Stimulated activated effector memory CD8-positive, alpha-beta T cell treated with anti-CD3 and anti-CD28 coated beads, Interleukin-12 subunit alpha, Interleukin-12 subunit beta, amount 100 ng/mL, for 72 hours (primary cell): ENCODE results near the gene SORBS2.
"Not testable (repeated sequence)": the region's sequence is repeated elsewhere in the genome, so short reads cannot be mapped to it uniquely, and the experiment has no call there.

ENCODE experiments used
- ATAC-seq: fragments of 150-1000 bp; cut with Tn5 transposase; 2 replicates; pipeline ENCODE4 v1.10.0; 2021
- DNase-seq, 2 donors: peaks; one replicate each; pipeline ENCODE4 v3.0.0; 2021 to 2022; ENCODE audit warnings: low spot score in 2 of 2
- H3K27ac Mint-ChIP-seq: one replicate; pipeline ENCODE4 v1.8.0; 2022; ENCODE audit warnings: mild to moderate bottlenecking, mixed read lengths
- H3K36me3 Mint-ChIP-seq: one replicate; pipeline ENCODE4 v1.8.0; 2022; ENCODE audit warnings: mild to moderate bottlenecking, mixed read lengths
- H3K4me1 Mint-ChIP-seq: one replicate; pipeline ENCODE4 v1.8.0; 2022; ENCODE audit warnings: mixed read lengths
- H3K4me3 Mint-ChIP-seq: one replicate; pipeline ENCODE4 v1.8.0; 2022; ENCODE audit warnings: mild to moderate bottlenecking, mixed read lengths
- H3K9me3 Mint-ChIP-seq: one replicate; pipeline ENCODE4 v1.8.0; 2022; ENCODE audit warnings: mixed read lengths

The SORBS2 gene

DNA sequence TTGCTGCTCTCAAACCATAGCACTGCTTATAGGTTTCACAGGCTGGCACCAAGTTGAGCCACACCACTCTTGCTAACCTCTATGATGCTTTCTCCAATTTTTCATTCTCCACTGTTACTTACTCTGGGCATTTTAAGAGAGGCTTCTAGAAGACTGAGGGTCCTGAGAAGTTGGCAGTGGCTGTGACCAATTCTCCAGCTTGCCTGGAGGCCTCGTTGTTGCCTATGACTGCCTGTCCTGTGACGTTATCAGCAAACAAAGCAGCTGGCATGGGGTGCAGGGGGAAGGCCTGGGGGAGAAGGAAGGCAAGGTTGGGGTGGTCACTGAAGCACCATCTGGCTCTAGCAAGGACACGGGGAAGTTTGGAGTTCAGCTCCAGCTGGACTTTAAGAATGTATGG, 246.3 kb downstream of the SORBS2 start:
- H3K4me3 Mint-ChIP-seq: no peak overlapping the region
- DNase-seq (no peak), ATAC-seq (no peak)
- no peaks in the 10 kb centered on the region for H3K4me1 Mint-ChIP-seq
- no peak overlapping the region for H3K27ac Mint-ChIP-seq
- H3K9me3 Mint-ChIP-seq: no peaks in the 10 kb centered on the region
- H3K36me3 Mint-ChIP-seq: no peaks in the 10 kb centered on the region

DNA sequence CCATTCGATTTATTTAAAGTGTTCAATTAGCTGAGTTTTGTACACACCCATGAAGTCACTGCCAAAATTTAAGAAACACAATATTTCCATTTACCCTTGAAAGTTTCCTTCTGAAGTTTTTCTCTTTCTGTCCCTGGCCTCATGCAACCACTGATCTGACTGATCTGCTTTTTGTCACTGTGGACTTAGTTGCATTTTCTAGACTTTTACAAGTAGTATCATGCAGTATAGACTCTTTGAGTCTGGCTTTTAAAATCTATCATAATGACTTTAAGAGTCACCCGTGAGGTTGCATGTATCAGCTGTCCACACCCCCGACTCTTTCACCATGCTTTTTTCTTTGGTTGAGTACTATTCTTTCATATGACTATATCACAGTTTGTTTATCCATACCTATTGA, 247.6 kb downstream of the SORBS2 start:
- H3K36me3 Mint-ChIP-seq: no peaks in the 10 kb centered on the region
- no peaks in the 10 kb centered on the region for H3K4me1 Mint-ChIP-seq
- ATAC-seq (no peak), DNase-seq (no peak)
- H3K27ac Mint-ChIP-seq: no peak overlapping the region
- no peak overlapping the region for H3K4me3 Mint-ChIP-seq
- H3K9me3 Mint-ChIP-seq: no peaks in the 10 kb centered on the region

DNA sequence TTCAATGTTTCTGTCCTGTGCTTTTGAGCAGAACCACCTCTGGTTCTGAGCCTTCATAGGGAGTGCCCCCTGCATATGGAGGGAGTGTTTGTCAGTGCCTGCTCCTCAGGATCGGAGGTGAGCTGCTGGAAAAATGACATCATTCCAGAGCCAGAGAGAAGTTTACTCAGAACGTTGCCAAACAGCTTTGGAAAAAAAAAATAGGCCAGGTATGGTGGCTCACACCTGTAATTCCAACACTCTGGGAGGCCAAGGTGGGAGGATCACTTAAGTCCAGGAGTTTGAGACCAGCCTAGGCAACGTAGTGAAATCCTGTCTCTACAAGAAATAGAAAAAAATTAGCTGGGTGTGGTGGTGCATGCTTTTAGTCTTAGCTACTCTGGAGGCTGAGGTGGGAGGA, 249.5 kb downstream of the SORBS2 start:
- no peak for DNase-seq
- H3K4me3 Mint-ChIP-seq: no peak overlapping the region
- no peaks in the 10 kb centered on the region for H3K36me3 Mint-ChIP-seq
- ATAC-seq: no peak
- H3K27ac Mint-ChIP-seq: no peak overlapping the region
- H3K9me3 Mint-ChIP-seq: no peaks in the 10 kb centered on the region
- no peaks in the 10 kb centered on the region for H3K4me1 Mint-ChIP-seq

DNA sequence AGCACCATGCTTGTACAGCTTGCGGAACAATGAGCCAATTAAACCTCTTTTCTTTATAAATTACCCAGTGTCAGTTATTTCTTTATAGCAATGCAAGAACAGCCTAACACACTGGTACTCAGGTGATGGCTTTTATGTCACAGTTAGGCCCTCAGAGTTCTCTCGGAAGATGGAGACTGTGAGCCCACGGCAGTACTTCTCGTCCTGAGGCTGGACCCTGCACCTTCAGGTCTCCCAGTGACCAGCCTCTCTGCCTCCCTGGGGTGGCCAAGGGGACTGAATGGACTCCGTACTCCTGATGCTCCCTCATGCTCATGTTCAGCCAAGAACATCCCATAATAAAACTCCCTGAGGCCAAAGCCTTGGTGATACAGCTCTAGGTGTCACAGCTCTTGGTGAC, 251.7 kb downstream of the SORBS2 start:
- no peak overlapping the region for H3K4me3 Mint-ChIP-seq
- no peak for ATAC-seq
- no peaks in the 10 kb centered on the region for H3K36me3 Mint-ChIP-seq
- no peak overlapping the region for H3K27ac Mint-ChIP-seq
- no peak for DNase-seq
- H3K9me3 Mint-ChIP-seq: no peaks in the 10 kb centered on the region
- no peaks in the 10 kb centered on the region for H3K4me1 Mint-ChIP-seq

DNA sequence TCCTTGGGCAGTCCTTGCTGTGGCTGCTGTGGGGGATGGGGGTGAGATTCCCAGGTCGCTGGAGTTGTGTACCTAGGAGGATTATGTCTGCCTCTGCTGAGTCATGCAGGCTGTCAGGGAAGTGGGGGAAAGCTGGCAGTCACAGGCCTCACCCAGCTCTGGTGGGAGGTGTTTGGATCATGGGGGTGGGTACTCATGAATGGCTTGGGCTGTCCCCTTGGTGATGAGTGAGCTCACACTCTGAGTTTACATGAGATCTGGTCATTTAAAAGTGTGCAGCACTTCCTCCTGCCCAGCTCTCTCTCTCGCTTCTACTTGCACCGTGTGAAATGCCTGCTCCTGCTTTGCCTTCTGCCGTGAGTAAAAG, 252.1 kb downstream of the SORBS2 start:
- no peaks in the 10 kb centered on the region for H3K36me3 Mint-ChIP-seq
- no peak for DNase-seq
- H3K27ac Mint-ChIP-seq: no peak overlapping the region

DNA sequence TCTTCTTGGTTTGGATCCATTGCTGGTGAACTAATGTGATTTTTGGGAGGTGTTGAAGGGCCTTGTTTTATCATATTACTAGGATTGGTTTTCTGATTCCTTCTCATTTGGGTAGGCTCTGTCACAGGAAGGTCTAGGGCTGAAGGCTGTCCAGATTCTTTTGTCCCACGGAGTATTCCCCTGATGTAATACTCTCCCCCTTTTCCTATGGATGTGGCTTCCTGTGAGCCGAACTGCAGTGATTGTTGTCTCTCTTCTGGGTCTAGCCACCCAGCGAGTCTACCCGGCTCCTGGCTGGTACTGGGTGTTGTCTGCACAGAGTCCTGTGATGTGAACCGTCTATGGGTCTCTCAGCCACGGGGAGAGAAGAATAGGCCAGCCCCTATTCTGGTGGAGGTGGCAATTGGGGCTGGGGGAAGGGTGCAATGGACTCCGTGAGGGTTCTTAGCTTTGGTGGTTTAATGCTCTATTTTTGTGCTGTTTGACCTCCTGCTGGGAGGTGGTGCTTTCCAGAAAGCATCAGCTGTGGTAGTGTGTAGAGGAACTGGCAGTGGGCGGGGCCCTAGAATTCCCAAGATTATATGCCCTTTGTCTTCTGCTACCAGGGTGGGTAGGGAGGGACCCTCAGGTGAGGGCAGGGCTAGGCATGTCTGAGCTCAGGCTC, 252.6 kb downstream of the SORBS2 start:
- H3K9me3 Mint-ChIP-seq, H3K4me3 Mint-ChIP-seq, H3K4me1 Mint-ChIP-seq, ATAC-seq, H3K27ac Mint-ChIP-seq, DNase-seq, H3K36me3 Mint-ChIP-seq: not testable (repeated sequence)

More for the DNA sequence above, 252.1 kb downstream of the SORBS2 start:
- Mint-ChIP-seq H3K4me1 (no peaks in the 10 kb centered on the region), H3K9me3 (no peaks in the 10 kb centered on the region), H3K4me3 (no peak overlapping the region)
- no peak for ATAC-seq

- Mint-ChIP-seq H3K9me3 (no peaks in the 10 kb centered on the region), H3K4me3 (no peak overlapping the region), H3K4me1 (no peaks in the 10 kb centered on the region), H3K36me3 (no peaks in the 10 kb centered on the region), H3K27ac (no peak overlapping the region)
- ATAC-seq (no peak), DNase-seq (no peak)
These were observed 257.4 kb downstream of the SORBS2 start for GRCh38 chr4:185554365-185555126.

DNA sequence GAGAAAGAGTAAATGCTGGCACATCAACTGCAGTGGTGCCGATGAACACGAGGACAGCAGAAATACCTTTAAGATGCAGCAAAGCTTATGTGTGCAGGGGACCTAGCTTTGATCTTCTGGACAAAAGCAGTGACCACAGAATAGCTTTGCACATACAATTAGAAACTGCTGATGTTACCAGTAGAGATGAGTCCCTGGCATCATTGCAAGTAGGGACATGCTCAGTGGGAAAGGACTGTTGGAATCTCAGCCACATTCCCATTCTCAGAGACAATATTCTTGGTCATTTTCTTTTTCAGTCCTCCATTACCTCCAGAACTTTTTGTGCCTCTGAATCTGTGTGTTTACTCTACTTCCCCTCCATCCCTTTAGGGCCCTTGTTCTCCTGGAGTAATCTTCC, 259.7 kb downstream of the SORBS2 start:
- DNase-seq: no peak
- Mint-ChIP-seq H3K27ac (no peak overlapping the region), H3K4me1 (no peaks in the 10 kb centered on the region), H3K4me3 (no peak overlapping the region), H3K9me3 (no peaks in the 10 kb centered on the region), H3K36me3 (no peaks in the 10 kb centered on the region)
- ATAC-seq: no peak

GRCh38 chr4:185550933-185551332, 261.1 kb downstream of the SORBS2 start:
- DNase-seq: no peak
- no peaks in the 10 kb centered on the region for H3K9me3 Mint-ChIP-seq
- no peaks in the 10 kb centered on the region for H3K36me3 Mint-ChIP-seq
- H3K4me1 Mint-ChIP-seq: no peaks in the 10 kb centered on the region
- H3K27ac Mint-ChIP-seq: no peak overlapping the region
- ATAC-seq: no peak
- H3K4me3 Mint-ChIP-seq: no peak overlapping the region

DNA sequence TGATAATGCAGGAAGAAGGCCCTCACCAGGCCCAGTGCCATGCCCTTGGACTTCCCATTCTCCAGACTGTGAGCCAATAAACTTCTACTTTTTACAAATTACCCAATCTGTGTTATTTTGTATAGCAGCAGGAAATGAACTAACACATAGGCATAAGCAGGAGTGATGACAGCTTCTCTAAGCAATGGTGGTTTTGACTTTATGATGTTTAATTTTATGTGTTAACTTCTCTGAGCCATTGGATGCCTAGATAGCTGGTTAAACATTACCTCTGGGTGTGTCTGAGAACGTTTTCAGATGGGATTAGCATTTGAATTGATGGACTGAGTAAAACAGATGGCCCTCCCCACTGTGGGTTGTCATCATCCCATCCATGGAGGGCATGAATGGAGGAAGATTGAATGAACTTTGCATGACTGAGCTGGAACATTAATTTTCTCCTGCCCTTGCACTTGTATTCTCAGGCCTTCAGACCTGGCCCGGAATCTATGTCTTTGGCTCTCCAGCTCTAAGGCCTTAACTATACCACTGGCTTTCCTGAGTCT, 262.8 kb downstream of the SORBS2 start:
- no peak for ATAC-seq
- Mint-ChIP-seq H3K9me3 (no peaks in the 10 kb centered on the region), H3K36me3 (no peaks in the 10 kb centered on the region), H3K27ac (no peak overlapping the region), H3K4me1 (no peaks in the 10 kb centered on the region), H3K4me3 (no peak overlapping the region)
- DNase-seq: no peak

- Mint-ChIP-seq H3K27ac (no peak overlapping the region), H3K36me3 (no peaks in the 10 kb centered on the region), H3K4me1 (no peaks in the 10 kb centered on the region), H3K4me3 (no peak overlapping the region), H3K9me3 (no peaks in the 10 kb centered on the region)
- DNase-seq (no peak), ATAC-seq (no peak)
These were observed 263.4 kb downstream of the SORBS2 start for GRCh38 chr4:185548587-185548986.

DNA sequence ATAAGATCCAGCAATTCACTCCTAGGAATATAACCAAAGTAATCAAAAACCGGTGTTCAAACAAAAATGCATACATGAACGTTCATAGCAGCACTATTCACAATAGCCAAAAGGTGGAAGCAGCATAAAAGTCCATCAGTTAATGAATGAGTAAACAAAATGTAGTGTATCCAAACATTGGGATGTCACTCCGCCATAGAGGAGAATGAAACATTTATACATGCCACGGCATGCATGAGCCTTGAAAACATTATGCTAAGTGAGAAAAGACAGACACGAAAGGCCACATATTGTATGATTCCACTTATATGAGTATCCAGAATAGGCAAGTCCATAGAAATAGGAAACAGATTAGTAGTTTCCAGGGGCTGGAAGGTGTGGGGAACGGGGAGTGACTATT, 265.7 kb downstream of the SORBS2 start:
- Mint-ChIP-seq H3K9me3 (no peaks in the 10 kb centered on the region), H3K4me3 (no peak overlapping the region), H3K4me1 (no peaks in the 10 kb centered on the region), H3K27ac (no peak overlapping the region), H3K36me3 (no peaks in the 10 kb centered on the region)
- ATAC-seq: no peak
- peak in 1 of 2 donors; percentile 18 for DNase-seq

- no peaks in the 10 kb centered on the region for H3K36me3 Mint-ChIP-seq
- H3K4me1 Mint-ChIP-seq: no peaks in the 10 kb centered on the region
- ATAC-seq (no peak), DNase-seq (no peak)
- no peak overlapping the region for H3K4me3 Mint-ChIP-seq
- H3K9me3 Mint-ChIP-seq: no peaks in the 10 kb centered on the region
- no peak overlapping the region for H3K27ac Mint-ChIP-seq
These were observed 269.2 kb downstream of the SORBS2 start for GRCh38 chr4:185542626-185543315.

- no peaks in the 10 kb centered on the region for H3K4me1 Mint-ChIP-seq
- no peak for ATAC-seq
- no peak overlapping the region for H3K4me3 Mint-ChIP-seq
- no peaks in the 10 kb centered on the region for H3K9me3 Mint-ChIP-seq
- no peaks in the 10 kb centered on the region for H3K36me3 Mint-ChIP-seq
- DNase-seq: no peak
- no peak overlapping the region for H3K27ac Mint-ChIP-seq
These were observed 270.7 kb downstream of the SORBS2 start for GRCh38 chr4:185541251-185541727.

- Mint-ChIP-seq H3K4me1 (no peaks in the 10 kb centered on the region), H3K4me3 (no peak overlapping the region), H3K36me3 (no peaks in the 10 kb centered on the region), H3K9me3 (no peaks in the 10 kb centered on the region), H3K27ac (no peak overlapping the region)
- ATAC-seq: no peak
- no peak for DNase-seq
These were observed 271.4 kb downstream of the SORBS2 start for GRCh38 chr4:185540487-185541120.
